NCI-H82 treated with DMSO at 0.1 percent for 48 hours (cell line): Measurements from ENCODE around the gene SELL.
"Not testable (repeated sequence)": the region's sequence is repeated elsewhere in the genome, so short reads cannot be mapped to it uniquely, and the experiment has no call there.

Source experiments
- DNase-seq: peaks from one replicate; lab custom pipeline; 2025; ENCODE audit not compliant: unreplicated experiment; lab: John Stamatoyannopoulos, UW

Gene SELL

DNA sequence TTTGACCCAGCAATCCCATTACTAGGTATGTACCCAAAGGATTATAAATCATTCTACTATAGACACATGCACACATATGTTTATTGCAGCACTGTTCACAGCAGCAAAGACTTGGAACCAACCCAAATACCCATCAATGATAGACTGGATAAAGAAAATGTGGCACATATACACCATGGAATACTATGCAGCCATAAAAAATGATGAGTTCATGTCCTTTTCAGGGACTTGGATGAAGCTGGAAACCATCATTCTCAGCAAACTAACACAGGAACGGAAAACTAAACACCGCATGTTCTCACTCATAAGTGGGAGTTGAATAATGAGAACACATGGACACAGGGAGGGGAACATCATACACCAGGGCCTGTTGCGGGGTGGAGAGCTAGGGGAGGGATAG lies 41.2 kb downstream of the SELL start:
- DNase-seq, result not testable (repeated sequence)

DNA sequence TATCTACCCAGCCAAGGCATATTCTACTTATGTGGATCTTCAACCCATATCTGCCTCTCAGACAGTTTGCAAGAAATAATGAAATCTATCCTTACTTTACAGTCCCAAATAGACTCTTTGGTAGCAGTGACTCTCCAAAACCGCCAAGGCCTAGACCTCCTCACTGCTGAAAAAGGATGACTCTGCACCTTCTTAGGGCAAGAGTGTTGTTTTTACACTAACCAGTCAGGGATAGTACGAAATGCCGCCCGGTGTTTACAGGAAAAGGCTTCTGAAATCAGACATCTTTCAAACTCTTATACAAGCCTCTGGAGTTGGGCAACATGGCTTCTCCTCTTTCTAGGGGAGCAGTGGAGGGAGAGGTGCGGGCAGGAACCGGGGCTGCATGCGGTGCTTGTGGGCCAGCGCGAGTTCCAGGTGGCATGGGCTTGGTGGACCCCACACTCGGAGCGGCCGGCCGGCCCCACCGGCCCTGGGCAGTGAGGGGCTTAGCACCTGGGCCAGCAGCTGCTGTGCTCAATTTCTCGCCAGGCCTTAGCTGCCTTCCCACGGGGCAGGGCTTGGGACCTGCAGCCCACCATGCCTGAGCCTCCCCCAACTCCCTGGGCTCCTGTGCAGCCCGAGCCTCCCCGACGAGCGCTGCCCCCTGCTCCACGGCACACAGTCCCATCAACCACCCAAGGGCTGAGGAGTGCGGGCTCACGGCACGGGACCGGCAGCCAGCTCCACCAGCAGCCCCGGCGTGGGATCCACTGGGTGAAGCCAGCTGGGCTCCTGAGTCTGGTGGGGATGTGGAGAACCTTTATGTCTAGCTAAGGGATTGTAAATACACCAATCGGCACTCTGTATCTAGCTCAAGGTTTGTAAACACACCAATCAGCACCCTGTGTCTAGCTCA lies 43.5 kb downstream of the SELL start:
- DNase-seq, result not testable (repeated sequence)

DNA sequence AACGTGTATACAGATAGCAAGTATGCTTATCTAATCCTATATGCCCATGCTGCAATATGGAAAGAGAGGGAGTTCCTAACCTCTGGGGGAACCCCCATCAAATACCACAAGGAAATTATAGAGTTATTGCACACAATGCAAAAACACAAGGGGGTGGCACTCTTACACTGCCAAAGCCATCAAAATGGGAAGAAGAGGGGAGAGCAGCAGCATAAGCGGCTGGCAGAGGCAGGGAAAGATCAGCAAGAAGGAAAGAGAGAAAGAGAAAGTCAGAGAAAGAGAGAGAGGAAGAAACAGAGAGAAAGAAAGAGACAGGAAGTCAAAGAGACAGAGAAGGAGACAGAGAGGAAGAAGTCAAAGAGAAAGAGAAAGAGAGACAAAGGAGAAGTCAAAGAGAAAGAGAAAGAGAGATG lies 44.2 kb downstream of the SELL start:
- not testable (repeated sequence) for DNase-seq

DNA sequence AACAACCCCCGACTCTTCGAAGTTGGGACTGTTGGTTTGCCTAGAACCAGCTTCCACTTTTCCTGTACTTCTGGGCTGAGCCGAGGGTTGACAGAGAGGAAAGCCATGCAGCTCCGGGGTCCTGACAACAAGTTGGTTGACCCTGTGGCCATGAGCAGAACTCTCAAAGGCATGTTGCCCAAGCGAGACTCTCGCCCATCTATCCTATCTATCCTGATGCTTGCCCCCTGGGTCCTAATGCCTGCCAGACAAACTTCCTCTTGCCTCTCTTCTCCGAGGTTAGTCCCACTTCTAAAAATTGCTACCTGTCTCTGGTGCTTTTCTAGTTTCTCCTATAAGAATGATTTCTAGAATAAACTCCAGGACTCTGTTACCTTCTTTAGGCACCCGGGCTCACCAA lies 48.7 kb downstream of the SELL start:
- DNase-seq, result not testable (repeated sequence)

DNA sequence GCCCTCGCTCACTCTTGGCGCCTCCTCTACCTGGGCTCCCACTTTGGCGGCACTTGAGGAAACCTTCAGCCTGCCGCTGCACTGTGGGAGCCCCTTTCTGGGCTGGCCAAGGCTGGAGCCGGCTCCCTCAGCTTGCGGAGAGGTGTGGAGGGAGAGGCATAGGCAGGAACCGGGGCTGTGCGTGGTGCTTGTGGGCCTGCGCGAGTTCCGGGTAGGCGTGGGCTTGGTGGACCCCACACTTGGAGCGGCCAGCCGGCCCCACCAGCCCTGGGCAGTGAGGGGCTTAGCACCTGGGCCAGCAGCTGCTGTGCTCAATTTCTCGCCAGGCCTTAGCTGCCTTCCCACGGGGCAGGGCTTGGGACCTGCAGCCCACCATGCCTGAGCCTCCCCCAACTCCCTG lies 50.4 kb downstream of the SELL start:
- DNase-seq, result not testable (repeated sequence)

DNA sequence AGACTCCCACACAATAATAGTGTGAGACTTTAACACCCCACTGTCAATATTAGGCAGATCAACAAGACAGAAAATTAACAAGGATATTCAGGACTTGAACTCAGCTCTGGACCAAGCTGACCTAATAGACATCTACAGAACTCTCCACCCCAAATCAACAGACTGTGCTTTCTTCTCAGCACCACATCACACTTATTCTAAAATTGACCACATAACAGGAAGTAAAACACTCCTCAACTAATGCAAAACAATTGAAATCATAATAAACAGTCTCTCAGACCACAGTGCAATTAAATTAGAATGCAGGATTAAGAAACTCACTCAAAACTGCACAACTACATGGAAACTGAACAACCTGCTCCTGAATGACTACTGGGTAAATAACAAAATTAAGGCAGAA lies 52.6 kb downstream of the SELL start:
- DNase-seq, result not testable (repeated sequence)

DNA sequence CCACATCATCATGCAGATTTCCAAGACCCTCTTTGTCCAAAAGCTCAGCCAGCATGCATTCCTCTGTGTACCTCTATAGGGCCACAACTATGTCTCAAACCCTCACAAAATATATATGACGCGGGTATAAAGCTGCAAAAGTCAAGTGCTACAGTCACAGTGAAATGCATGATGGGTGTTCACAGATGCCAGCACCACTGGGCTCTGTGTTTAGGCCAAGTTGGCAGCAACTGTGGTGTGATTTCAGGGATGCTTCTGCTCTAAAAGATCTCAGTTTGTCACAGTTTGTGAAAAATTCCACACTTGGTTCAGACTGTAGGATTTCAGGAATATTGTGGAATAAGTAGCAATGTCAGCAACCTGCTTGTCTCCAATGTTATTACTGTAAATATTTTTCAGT lies 57.5 kb downstream of the SELL start:
- DNase-seq, result no peak

DNA sequence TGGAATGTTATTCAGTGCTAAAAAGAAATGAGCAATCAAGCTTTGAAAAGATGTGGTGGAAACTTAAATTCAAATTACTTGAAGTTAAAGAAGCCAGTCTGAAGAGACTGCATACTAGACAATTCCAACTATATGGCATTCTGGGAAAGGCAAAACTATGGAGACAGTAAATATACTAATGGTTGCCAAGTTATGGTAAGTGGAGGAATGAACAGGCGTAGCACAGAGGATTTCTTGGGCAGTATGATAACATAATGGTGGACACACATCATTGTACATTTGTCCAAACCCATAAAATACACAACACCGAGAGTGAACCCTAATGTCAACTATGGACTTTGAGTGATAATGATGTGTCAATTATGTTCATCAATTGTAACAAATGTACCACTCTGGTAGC lies 60.4 kb downstream of the SELL start:
- DNase-seq, result no peak

DNA sequence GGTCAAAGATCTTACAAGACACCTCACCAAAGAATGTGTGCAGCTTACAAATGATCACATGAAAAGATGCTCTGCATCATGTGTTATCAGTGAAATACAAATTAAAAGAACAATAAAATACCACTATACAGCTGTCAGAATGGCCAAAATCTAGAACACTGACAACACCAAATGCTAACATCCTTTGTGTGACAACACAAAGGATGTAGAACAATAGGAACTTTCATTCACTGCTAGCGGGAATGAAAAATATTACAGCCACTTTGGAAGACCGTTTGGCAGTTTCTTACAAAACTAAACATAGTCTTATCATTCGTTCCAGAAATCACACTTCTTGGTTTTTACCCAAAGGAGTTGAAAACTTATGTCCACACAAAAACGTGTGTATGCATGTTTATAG lies 60.9 kb downstream of the SELL start:
- no peak for DNase-seq

DNA sequence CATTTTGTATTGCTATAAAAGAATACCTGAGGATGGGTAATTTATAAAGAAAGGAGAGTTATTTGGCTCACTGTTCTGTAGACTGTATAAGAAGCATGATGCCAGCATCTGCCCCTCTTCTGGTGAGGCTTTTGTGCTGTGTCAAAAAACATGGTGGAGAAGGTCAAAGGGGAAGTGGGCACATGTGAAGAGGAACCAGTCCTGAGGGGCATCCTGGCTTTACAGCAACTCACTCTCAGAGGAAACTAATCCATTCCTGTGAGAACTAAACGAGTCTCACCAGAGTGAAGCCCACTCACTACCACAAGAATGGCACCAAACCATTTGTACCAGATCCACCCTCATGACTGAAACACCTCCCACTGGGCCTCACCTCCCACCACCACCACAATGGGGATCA lies 62.7 kb downstream of the SELL start:
- no peak for DNase-seq

DNA sequence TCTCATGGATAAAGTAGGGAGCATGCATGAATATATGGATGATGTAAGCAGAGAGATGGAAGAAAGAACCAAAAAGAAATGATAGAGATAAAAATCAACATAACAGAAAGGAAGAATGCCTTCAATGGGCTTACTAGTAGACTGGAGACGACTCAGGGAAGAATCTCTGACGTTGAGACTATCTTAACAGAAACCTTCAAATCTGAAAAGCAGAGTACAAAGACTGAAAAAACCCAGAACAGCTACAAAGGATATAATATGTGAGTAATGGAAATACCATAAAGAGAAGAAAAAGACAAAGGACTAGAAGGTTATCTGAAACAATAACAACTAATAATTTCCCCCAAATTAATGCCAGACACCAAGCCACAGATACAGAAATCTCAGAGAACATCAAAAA lies 63.2 kb downstream of the SELL start:
- no peak for DNase-seq

DNA sequence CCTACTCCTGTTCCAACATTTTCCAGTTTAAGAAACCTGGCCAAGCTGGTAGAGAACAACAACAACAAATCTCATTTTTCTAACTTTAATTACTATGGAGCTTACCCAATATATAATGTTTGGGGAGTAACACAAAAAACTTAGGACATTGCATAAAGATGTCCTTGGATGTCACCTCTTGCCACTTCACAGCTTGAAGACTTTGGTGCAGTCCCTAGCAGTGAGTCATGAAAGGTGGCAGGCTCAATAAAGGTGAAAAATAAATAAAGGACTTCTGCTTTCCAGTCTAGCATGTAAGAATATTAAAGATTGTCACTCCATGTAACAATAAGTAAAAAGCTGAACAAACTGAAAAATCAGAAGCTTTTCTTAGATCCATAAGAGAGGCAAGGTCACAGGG lies 63.9 kb downstream of the SELL start:
- DNase-seq, result no peak

DNA sequence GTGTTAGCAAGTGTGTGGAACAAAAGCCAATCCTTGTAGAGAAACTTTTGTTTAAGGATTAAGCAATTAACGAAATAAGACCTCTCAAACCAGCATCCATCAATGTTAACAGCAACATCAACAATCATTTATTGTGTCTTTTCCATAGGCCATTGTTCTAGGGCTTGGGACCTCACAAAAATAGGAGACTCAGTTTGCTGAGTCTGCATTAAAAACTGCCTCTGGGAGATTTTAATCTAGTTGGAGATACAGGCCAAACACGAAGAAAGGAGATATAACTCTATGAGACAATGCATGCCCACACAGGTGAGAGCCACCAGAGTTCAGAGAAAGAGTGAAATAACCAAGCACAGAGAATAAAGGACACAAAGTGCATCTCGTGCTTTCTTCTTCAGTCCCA lies 67.1 kb downstream of the SELL start:
- DNase-seq, result no peak
